Astrocyte (in vitro differentiated cells and primary cell): Measurements from ENCODE around the gene C6orf58. TPM values are rescaled to one million over a fixed set of nuclear protein-coding genes. Genes with fewer than 3 reads are reported as not detected.

ENCODE experiments used
- DNase-seq: peaks from one replicate; pipeline ENCODE4 v3.0.0-alpha.2; 2010; ENCODE audit warnings: low read depth
- FAIRE-seq: peaks from 2 replicates; lab custom pipeline; 2011; peaks lifted over from hg19 to GRCh38; lab: Jason Lieb, UNC
- H2AFZ ChIP-seq: 2 replicates; pipeline ENCODE4 v1.6.0; 2012; ENCODE audit warnings: low read depth, low read length, inconsistent platforms
- H3K27ac ChIP-seq: 2 replicates; pipeline ENCODE4 v1.5.1; 2011; ENCODE audit warnings: low read depth, low read length, inconsistent platforms
- H3K27me3 ChIP-seq: 2 replicates; pipeline ENCODE4 v1.6.0; 2011; ENCODE audit warnings: low read length, inconsistent platforms; ENCODE audit not compliant: insufficient read depth
- H3K36me3 ChIP-seq: 2 replicates; pipeline ENCODE4 v1.5.1; 2011; ENCODE audit warnings: low read length, inconsistent platforms; ENCODE audit not compliant: insufficient read depth
- H3K4me1 ChIP-seq: 2 replicates; pipeline ENCODE4 v1.5.1; 2011; ENCODE audit warnings: low read length, inconsistent platforms; ENCODE audit not compliant: insufficient read depth
- H3K4me2 ChIP-seq: 2 replicates; pipeline ENCODE4 v1.6.0; 2012; ENCODE audit warnings: low read length, inconsistent platforms
- H3K4me3 ChIP-seq: 2 replicates; pipeline ENCODE4 v1.5.1; 2011; ENCODE audit warnings: low read depth, mild to moderate bottlenecking, low read length, inconsistent platforms; ENCODE audit not compliant: insufficient read depth
- H3K79me2 ChIP-seq: 2 replicates; pipeline ENCODE4 v1.6.0; 2012; ENCODE audit warnings: mild to moderate bottlenecking, low read length, inconsistent platforms; ENCODE audit not compliant: insufficient read depth
- H3K9ac ChIP-seq: 2 replicates; pipeline ENCODE4 v1.6.0; 2012; ENCODE audit warnings: mild to moderate bottlenecking, low read length, inconsistent platforms
- H3K9me3 ChIP-seq: 2 replicates; pipeline ENCODE4 v1.5.1; 2012; ENCODE audit warnings: low read depth, mild to moderate bottlenecking, low read length, inconsistent platforms; ENCODE audit not compliant: insufficient read depth
- H4K20me1 ChIP-seq: 2 replicates; pipeline ENCODE4 v1.6.0; 2012; ENCODE audit warnings: low read length, inconsistent platforms; ENCODE audit not compliant: insufficient read depth
- H3K27ac Mint-ChIP-seq: one replicate; pipeline ENCODE4 v1.8.0; 2021; ENCODE audit warnings: mild to moderate bottlenecking, mixed read lengths; ENCODE audit not compliant: unreplicated experiment
- H3K27me3 Mint-ChIP-seq: one replicate; pipeline ENCODE4 v1.8.0; 2021; ENCODE audit warnings: low read depth, mixed read lengths; ENCODE audit not compliant: unreplicated experiment
- H3K36me3 Mint-ChIP-seq: one replicate; pipeline ENCODE4 v1.8.0; 2021; ENCODE audit warnings: low read depth, mixed read lengths; ENCODE audit not compliant: unreplicated experiment
- H3K4me1 Mint-ChIP-seq: one replicate; pipeline ENCODE4 v1.8.0; 2021; ENCODE audit warnings: low read depth, mixed read lengths; ENCODE audit not compliant: unreplicated experiment
- H3K4me3 Mint-ChIP-seq: one replicate; pipeline ENCODE4 v1.8.0; 2021; ENCODE audit warnings: mild to moderate bottlenecking, moderate library complexity, mixed read lengths; ENCODE audit not compliant: unreplicated experiment
- H3K9me3 Mint-ChIP-seq: one replicate; pipeline ENCODE4 v1.8.0; 2021; ENCODE audit warnings: mild to moderate bottlenecking, mixed read lengths; ENCODE audit not compliant: unreplicated experiment
- CTCF ChIP-seq: IDR thresholded peaks from 2 replicates; pipeline ENCODE4 v1.5.1; 2011; ENCODE audit warnings: low read depth, mild to moderate bottlenecking, inconsistent platforms, low read length, moderate library complexity; ENCODE audit not compliant: insufficient read depth
- EZH2 ChIP-seq: IDR thresholded peaks from 2 replicates; pipeline ENCODE4 v1.6.1; 2012; ENCODE audit warnings: mild to moderate bottlenecking, low read length, inconsistent platforms; ENCODE audit not compliant: insufficient read depth
- total RNA-seq: library from RNA; stranded (reverse); gene quantifications from 2 replicates; pipeline ENCODE4 v1.2.1, GENCODE V29; 2021

The C6orf58 gene
- total RNA-seq, 1 donor from 2014 or later, result not detected

DNA sequence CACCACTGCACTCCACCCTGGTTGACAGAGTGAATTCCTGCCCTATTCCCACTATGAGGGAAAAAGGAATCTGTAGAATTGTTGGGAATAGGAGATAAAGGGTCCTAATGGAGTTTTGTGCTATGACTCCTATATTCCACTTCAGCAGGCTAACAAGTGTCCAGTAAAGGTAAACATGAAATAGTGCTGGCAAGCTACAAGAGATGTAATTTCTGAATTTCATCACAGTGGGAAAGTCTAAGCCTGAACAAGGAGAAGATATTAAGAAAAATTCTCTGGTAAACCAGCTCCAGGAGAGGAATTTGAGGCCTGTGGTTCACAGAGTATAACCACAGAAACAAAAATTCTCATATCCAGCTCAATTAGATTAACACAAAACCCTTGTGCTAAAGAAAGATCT lies 10.3 kb upstream of the C6orf58 start:
- no peaks in the 10 kb centered on the region for H3K27me3 Mint-ChIP-seq
- H3K36me3 Mint-ChIP-seq, result no peaks in the 10 kb centered on the region
- Histone ChIP-seq H3K36me3 (no peaks in the 10 kb centered on the region), H4K20me1 (no peaks in the 10 kb centered on the region), H3K4me2 (no peak overlapping the region), H3K27ac (no peak overlapping the region), H2AFZ (no peak overlapping the region), H3K9ac (no peak overlapping the region), H3K4me3 (no peak overlapping the region), H3K9me3 (no peaks in the 10 kb centered on the region), H3K27me3 (no peaks in the 10 kb centered on the region), H3K4me1 (no peaks in the 10 kb centered on the region), H3K79me2 (no peaks in the 10 kb centered on the region)
- H3K4me3 Mint-ChIP-seq, result no peak overlapping the region
- H3K4me1 Mint-ChIP-seq, result peaks cover 15% of the 10 kb centered on the region
- FAIRE-seq (no peak), DNase-seq (peak; percentile 83)
- H3K9me3 Mint-ChIP-seq, result no peaks in the 10 kb centered on the region
- TF ChIP-seq CTCF, result no peak
- TF ChIP-seq EZH2, result no peak
- peak overlapping the region; percentile 30 for H3K27ac Mint-ChIP-seq

DNA sequence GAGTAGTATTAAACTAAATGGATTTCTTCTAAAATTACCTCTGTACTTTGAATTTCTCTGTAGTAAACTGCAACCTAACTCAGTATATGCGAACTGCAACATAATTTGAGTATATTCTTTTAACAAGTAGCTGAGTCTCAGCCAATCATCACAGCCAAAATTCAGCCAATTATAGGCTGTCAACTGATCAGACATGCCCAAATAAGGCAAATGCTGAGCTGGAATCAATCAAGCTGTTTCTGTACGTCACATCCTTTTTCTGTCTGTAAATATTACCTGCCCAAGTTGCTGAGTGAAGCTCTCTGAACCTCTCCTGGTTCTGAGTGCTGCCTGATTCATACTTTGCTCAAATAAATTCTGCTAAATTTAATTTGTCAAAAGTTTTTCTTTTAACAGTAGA lies 9.5 kb upstream of the C6orf58 start:
- Mint-ChIP-seq H3K27me3 (no peaks in the 10 kb centered on the region), H3K4me1 (peaks cover 15% of the 10 kb centered on the region), H3K4me3 (no peak overlapping the region), H3K27ac (no peak overlapping the region), H3K36me3 (no peaks in the 10 kb centered on the region), H3K9me3 (no peaks in the 10 kb centered on the region)
- no peak for FAIRE-seq
- H3K27me3 ChIP-seq, result no peaks in the 10 kb centered on the region
- no peaks in the 10 kb centered on the region for H3K79me2 ChIP-seq
- H3K36me3 ChIP-seq, result no peaks in the 10 kb centered on the region
- H3K4me2 ChIP-seq, result no peak overlapping the region
- H3K27ac ChIP-seq, result no peak overlapping the region
- no peaks in the 10 kb centered on the region for H3K4me1 ChIP-seq
- H4K20me1 ChIP-seq, result no peaks in the 10 kb centered on the region
- DNase-seq, result no peak
- H3K4me3 ChIP-seq, result no peak overlapping the region
- no peak overlapping the region for H2AFZ ChIP-seq
- no peak overlapping the region for H3K9ac ChIP-seq
- H3K9me3 ChIP-seq, result no peaks in the 10 kb centered on the region
- TF ChIP-seq CTCF (no peak), EZH2 (no peak)

GRCh38 chr6:127570739-127571389 lies 6.1 kb upstream of the C6orf58 start:
- Histone ChIP-seq H3K9ac (no peak overlapping the region), H2AFZ (peak overlapping the region; percentile 5), H3K79me2 (no peaks in the 10 kb centered on the region), H3K27me3 (no peaks in the 10 kb centered on the region), H3K4me3 (no peak overlapping the region), H3K9me3 (no peaks in the 10 kb centered on the region), H4K20me1 (no peaks in the 10 kb centered on the region), H3K4me2 (peak overlapping the region; percentile 19), H3K27ac (peak overlapping the region; percentile 10), H3K36me3 (no peaks in the 10 kb centered on the region), H3K4me1 (no peaks in the 10 kb centered on the region)
- FAIRE-seq (no peak), DNase-seq (no peak)
- H3K27me3 Mint-ChIP-seq, result no peaks in the 10 kb centered on the region
- no peaks in the 10 kb centered on the region for H3K9me3 Mint-ChIP-seq
- no peaks in the 10 kb centered on the region for H3K36me3 Mint-ChIP-seq
- peaks cover 15% of the 10 kb centered on the region for H3K4me1 Mint-ChIP-seq
- no peak for TF ChIP-seq EZH2
- no peak for TF ChIP-seq CTCF
- H3K27ac Mint-ChIP-seq, result no peak overlapping the region
- H3K4me3 Mint-ChIP-seq, result no peak overlapping the region
